Gastrocnemius medialis (tissue), 4 donors: ENCODE results near the gene RNF40.

ENCODE experiments used
- CTCF ChIP-seq, 5 experiments: fragments of 450-650 bp in 3 of 5; fragments of 200-600 bp in 2 of 5; sonication (generic) in 2 of 5; IDR thresholded peaks in 4 of 5; conservative IDR thresholded peaks in 1 of 5; 1 replicate in 4 of 5; 2 replicates in 1 of 5; pipeline ENCODE4 v1.5.1; 2016 to 2019; ENCODE audit warnings: antibody characterized with exemption in 5 of 5, mild to moderate bottlenecking in 3 of 5, moderate library complexity in 3 of 5
- POLR2A ChIP-seq, 2 donors: fragments of 450-650 bp; IDR thresholded peaks; one replicate each; pipeline ENCODE4 v1.6.1; 2017; ENCODE audit warnings: antibody characterized with exemption in 2 of 2, mild to moderate bottlenecking in 2 of 2, moderate library complexity in 2 of 2

GRCh38 chr16:30755955-30756780, 6.0 kb upstream of the RNF40 start:
- TF ChIP-seq CTCF (IDR thresholded peaks at IDR 0.05 in 4 of 5, conservative IDR thresholded peaks at IDR 0.05 in 1 of 5) (no peak), POLR2A (IDR thresholded peaks at IDR 0.05) (no peak)
